H9 (cell line): ENCODE data around the gene THY1. TPM values are rescaled to one million over a fixed set of nuclear protein-coding genes. Genes with fewer than 3 reads are reported as not detected.

Experiments
- DNase-seq: peaks from one replicate; pipeline ENCODE4 v3.0.0-alpha.2; 2017
- H2AFZ ChIP-seq: one replicate; pipeline ENCODE4 v1.6.1; 2013; ENCODE audit warnings: mild to moderate bottlenecking, low read length, control low read depth, moderate library complexity
- H2AK5ac ChIP-seq: 2 replicates; pipeline ENCODE4 v1.6.1; 2013; ENCODE audit warnings: low read length, control low read depth, mixed read lengths; ENCODE audit not compliant: insufficient read length
- H2BK120ac ChIP-seq: one replicate; pipeline ENCODE4 v1.6.1; 2013; ENCODE audit warnings: low read depth, mild to moderate bottlenecking, low read length, control low read depth, inconsistent platforms; ENCODE audit not compliant: poor library complexity, severe bottlenecking
- H2BK12ac ChIP-seq: 2 replicates; pipeline ENCODE4 v1.6.1; 2013; ENCODE audit warnings: low read length, control low read depth, mixed read lengths, low read depth; ENCODE audit not compliant: insufficient read length
- H2BK15ac ChIP-seq: 2 replicates; pipeline ENCODE4 v1.6.1; 2013; ENCODE audit warnings: low read depth, low read length, control low read depth
- H2BK20ac ChIP-seq: one replicate; pipeline ENCODE4 v1.6.1; 2013; ENCODE audit warnings: low read depth, mild to moderate bottlenecking, low read length, control low read depth, inconsistent platforms; ENCODE audit not compliant: poor library complexity, severe bottlenecking
- H2BK5ac ChIP-seq: 2 replicates; pipeline ENCODE4 v1.6.1; 2013; ENCODE audit warnings: low read length, control low read depth, mixed read lengths; ENCODE audit not compliant: insufficient read length
- H3K14ac ChIP-seq: 2 replicates; pipeline ENCODE4 v1.6.1; 2013; ENCODE audit warnings: low read length, control low read depth; ENCODE audit not compliant: insufficient read depth
- H3K18ac ChIP-seq: 2 replicates; pipeline ENCODE4 v1.6.1; 2013; ENCODE audit warnings: low read depth, mild to moderate bottlenecking, mixed read lengths, low read length, control low read depth; ENCODE audit not compliant: insufficient read length
- H3K23ac ChIP-seq: 2 replicates; pipeline ENCODE4 v1.6.1; 2013; ENCODE audit warnings: low read length, control low read depth, mixed read lengths, low read depth; ENCODE audit not compliant: insufficient read length
- H3K23me2 ChIP-seq: 2 replicates; pipeline ENCODE4 v1.6.1; 2013; ENCODE audit warnings: low read depth, mild to moderate bottlenecking, mixed read lengths, low read length, control low read depth; ENCODE audit not compliant: insufficient read length, poor library complexity, severe bottlenecking
- H3K27ac ChIP-seq: 2 replicates; pipeline ENCODE4 v1.5.1; 2013; ENCODE audit warnings: low read length, control low read depth, mixed read lengths, low read depth; ENCODE audit not compliant: insufficient read length
- H3K27me3 ChIP-seq: 2 replicates; pipeline ENCODE4 v1.6.1; 2013; ENCODE audit warnings: low read length, control low read depth, inconsistent platforms; ENCODE audit not compliant: insufficient read depth
- H3K4ac ChIP-seq: 2 replicates; pipeline ENCODE4 v1.6.1; 2013; ENCODE audit warnings: low read depth, mild to moderate bottlenecking, control low read depth, inconsistent platforms, low read length, moderate library complexity
- H3K4me1 ChIP-seq: 2 replicates; pipeline ENCODE4 v1.6.1; 2013; ENCODE audit warnings: low read length, control low read depth, inconsistent platforms; ENCODE audit not compliant: insufficient read depth
- H3K4me2 ChIP-seq: 2 replicates; pipeline ENCODE4 v1.6.1; 2013; ENCODE audit warnings: low read length, control low read depth, mixed read lengths; ENCODE audit not compliant: insufficient read length, insufficient read depth
- H3K56ac ChIP-seq: 2 replicates; pipeline ENCODE4 v1.6.1; 2013; ENCODE audit warnings: low read depth, mild to moderate bottlenecking, mixed read lengths, low read length, control low read depth; ENCODE audit not compliant: insufficient read length
- H3K79me1 ChIP-seq: 2 replicates; pipeline ENCODE4 v1.6.1; 2013; ENCODE audit warnings: low read depth, mild to moderate bottlenecking, moderate library complexity, low read length, control low read depth, inconsistent platforms; ENCODE audit not compliant: insufficient read depth, poor library complexity, severe bottlenecking
- H3K79me2 ChIP-seq: 2 replicates; pipeline ENCODE4 v1.6.1; 2013; ENCODE audit warnings: low read length, control low read depth, inconsistent platforms; ENCODE audit not compliant: insufficient read depth
- H3K9ac ChIP-seq: 2 replicates; pipeline ENCODE4 v1.6.1; 2013; ENCODE audit warnings: low read length, control low read depth, mixed read lengths; ENCODE audit not compliant: insufficient read length; ENCODE audit errors: extremely low read depth
- H3K9me3 ChIP-seq: one replicate; pipeline ENCODE4 v1.6.1; 2013; ENCODE audit warnings: low read depth, low read length, inconsistent platforms; ENCODE audit not compliant: control insufficient read depth
- H3T11ph ChIP-seq: one replicate; pipeline ENCODE4 v1.6.1; 2013; ENCODE audit warnings: mild to moderate bottlenecking, low read length, control low read depth, inconsistent platforms
- H4K20me1 ChIP-seq: one replicate; pipeline ENCODE4 v1.6.1; 2013; ENCODE audit not compliant: control insufficient read depth, insufficient read length, insufficient read depth
- H4K5ac ChIP-seq: 2 replicates; pipeline ENCODE4 v1.6.1; 2013; ENCODE audit warnings: low read depth, mild to moderate bottlenecking, mixed read lengths, low read length, control low read depth; ENCODE audit not compliant: insufficient read length
- H4K8ac ChIP-seq: replicated peaks from 2 replicates; pipeline ENCODE4 v1.6.1; 2013; ENCODE audit warnings: low read length, control low read depth, mixed read lengths, low read depth; ENCODE audit not compliant: insufficient read length
- H4K91ac ChIP-seq: 2 replicates; pipeline ENCODE4 v1.6.1; 2013; ENCODE audit warnings: low read depth, mild to moderate bottlenecking, moderate library complexity, mixed read lengths, low read length, control low read depth; ENCODE audit not compliant: insufficient read length
- H3K27ac Mint-ChIP-seq, 3 experiments: 2 replicates in 2 of 3; 3 replicates in 1 of 3; pipeline ENCODE4 v1.8.0; 2020 to 2021; ENCODE audit warnings: mixed read lengths in 3 of 3, mild to moderate bottlenecking in 1 of 3, moderate library complexity in 1 of 3
- H3K27me3 Mint-ChIP-seq: 2 replicates; pipeline ENCODE4 v1.8.0; 2021; ENCODE audit warnings: low read depth, mild to moderate bottlenecking, moderate library complexity, mixed read lengths
- H3K36me3 Mint-ChIP-seq, 3 experiments: 2 replicates in 2 of 3; 3 replicates in 1 of 3; pipeline ENCODE4 v1.8.0; 2020 to 2021; ENCODE audit warnings: low read depth in 3 of 3, mixed read lengths in 3 of 3; ENCODE audit not compliant: insufficient read depth in 1 of 3
- H3K4me1 Mint-ChIP-seq, 2 experiments: 2 replicates each; pipeline ENCODE4 v1.8.0; 2020; ENCODE audit warnings: mixed read lengths in 2 of 2
- H3K4me3 Mint-ChIP-seq, 2 experiments: 2 replicates in 1 of 2; 3 replicates in 1 of 2; pipeline ENCODE4 v1.8.0; 2020 to 2021; ENCODE audit warnings: mild to moderate bottlenecking in 2 of 2, mixed read lengths in 2 of 2, moderate library complexity in 1 of 2
- H3K9me3 Mint-ChIP-seq, 2 experiments: 2 replicates in 1 of 2; 3 replicates in 1 of 2; pipeline ENCODE4 v1.8.0; 2020; ENCODE audit warnings: mild to moderate bottlenecking in 2 of 2, mixed read lengths in 2 of 2, moderate library complexity in 1 of 2
- total RNA-seq: library from RNA; stranded (reverse); gene quantifications from 2 replicates; pipeline ENCODE4 v1.2.1, GENCODE V29; 2021
- TF ChIP-seq, protein P1 (sequence below): fragments of 200-600 bp; sonication (generic); conservative IDR thresholded peaks from 3 replicates; pipeline ENCODE4 v1.8.0; 2021; ENCODE audit warnings: antibody characterized with exemption, mild to moderate bottlenecking

THY1 gene
- total RNA-seq, 1 experiment from 2014 or later, result 176 TPM

DNA sequence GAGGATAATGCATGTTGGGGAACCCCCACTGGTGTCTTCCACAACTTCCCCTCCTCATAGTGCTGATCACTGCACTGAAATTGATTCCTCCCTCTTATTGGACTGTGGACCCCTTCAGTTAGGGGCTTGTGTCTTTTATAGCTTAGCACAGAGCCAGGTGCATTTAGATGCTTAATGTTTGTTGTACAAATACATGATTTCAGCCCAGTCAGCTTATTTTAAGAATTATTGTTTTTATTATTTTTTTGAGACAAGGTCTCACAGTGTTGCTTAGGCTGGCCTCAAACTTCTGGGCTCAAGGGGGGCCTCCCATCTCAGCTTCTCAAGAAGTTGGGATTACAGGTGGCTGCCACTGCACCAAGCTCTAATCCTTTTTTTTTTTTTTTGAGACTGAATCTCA, 8.2 kb downstream of the THY1 start:
- Histone ChIP-seq H3K9ac (no peak overlapping the region), H3K23me2 (no peaks in the 10 kb centered on the region), H4K8ac (no peak overlapping the region), H3K27me3 (no peaks in the 10 kb centered on the region), H2AK5ac (no peak overlapping the region), H3T11ph (no peak overlapping the region), H4K91ac (no peak overlapping the region), H3K4ac (no peak overlapping the region), H2BK15ac (no peak overlapping the region), H3K9me3 (no peaks in the 10 kb centered on the region), H3K14ac (no peak overlapping the region), H4K5ac (no peak overlapping the region), H2AFZ (no peak overlapping the region), H4K20me1 (peaks cover 2% of the 10 kb centered on the region), H3K79me2 (no peaks in the 10 kb centered on the region), H2BK12ac (no peak overlapping the region), H2BK5ac (no peak overlapping the region), H3K27ac (no peak overlapping the region), H3K18ac (no peak overlapping the region), H3K4me1 (peaks cover 2% of the 10 kb centered on the region; the same call in 1 of the 2 replicates), H3K4me2 (no peak overlapping the region), H3K56ac (no peak overlapping the region), H3K23ac (no peak overlapping the region), H3K79me1 (no peaks in the 10 kb centered on the region), H2BK120ac (no peak overlapping the region), H2BK20ac (no peak overlapping the region)
- Mint-ChIP-seq H3K27me3 (no peaks in the 10 kb centered on the region; the same call in 1 of the 2 replicates), H3K27ac (no peak overlapping the region), H3K4me3 (no peak overlapping the region), H3K36me3 (peaks cover 14 to 27% (median 23%) of the 10 kb centered on the region in 3 experiments), H3K4me1 (peaks cover 15 to 16% of the 10 kb centered on the region in 2 experiments), H3K9me3 (no peaks in the 10 kb centered on the region; a peak in 1 of 5 replicates)
- TF ChIP-seq, protein P1, sequence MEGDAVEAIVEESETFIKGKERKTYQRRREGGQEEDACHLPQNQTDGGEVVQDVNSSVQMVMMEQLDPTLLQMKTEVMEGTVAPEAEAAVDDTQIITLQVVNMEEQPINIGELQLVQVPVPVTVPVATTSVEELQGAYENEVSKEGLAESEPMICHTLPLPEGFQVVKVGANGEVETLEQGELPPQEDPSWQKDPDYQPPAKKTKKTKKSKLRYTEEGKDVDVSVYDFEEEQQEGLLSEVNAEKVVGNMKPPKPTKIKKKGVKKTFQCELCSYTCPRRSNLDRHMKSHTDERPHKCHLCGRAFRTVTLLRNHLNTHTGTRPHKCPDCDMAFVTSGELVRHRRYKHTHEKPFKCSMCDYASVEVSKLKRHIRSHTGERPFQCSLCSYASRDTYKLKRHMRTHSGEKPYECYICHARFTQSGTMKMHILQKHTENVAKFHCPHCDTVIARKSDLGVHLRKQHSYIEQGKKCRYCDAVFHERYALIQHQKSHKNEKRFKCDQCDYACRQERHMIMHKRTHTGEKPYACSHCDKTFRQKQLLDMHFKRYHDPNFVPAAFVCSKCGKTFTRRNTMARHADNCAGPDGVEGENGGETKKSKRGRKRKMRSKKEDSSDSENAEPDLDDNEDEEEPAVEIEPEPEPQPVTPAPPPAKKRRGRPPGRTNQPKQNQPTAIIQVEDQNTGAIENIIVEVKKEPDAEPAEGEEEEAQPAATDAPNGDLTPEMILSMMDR, result no peak
- no peak for DNase-seq
